Measurements from ENCODE around the gene ZBTB32. TPM values are rescaled to one million over a fixed set of nuclear protein-coding genes. Genes with fewer than 3 reads are reported as not detected.

The ZBTB32 gene
- total RNA-seq, 2 donors from 2014 or later, result not detected

- WGBS, 2 donors, result 95 to 97% methylated on average over 16 to 17 of the region's 17 CpGs
- Histone ChIP-seq H3K4me3 (no peak overlapping the region), H3K27ac (no peak overlapping the region), H3K27me3 (no peaks in the 10 kb centered on the region), H3K4me1 (peaks cover 14% of the 10 kb centered on the region), H3K36me3 (replicated peaks in 1 of 2; ENCODE audit: insufficient read depth in 1 of 2, low read depth in 2 of 2) (peaks cover 0 to 7% of the 10 kb centered on the region in 2 donors), H3K9me3 (no peaks in the 10 kb centered on the region)
- DNase-seq, result no peak
- no peak for ATAC-seq
- intact Hi-C loops (cut with DNase I), result no loop called here
- TF ChIP-seq CTCF (IDR thresholded peaks at IDR 0.05), result no peak
- TF ChIP-seq POLR2A (IDR thresholded peaks at IDR 0.05), result no peak
These were observed 60.3 kb downstream of the ZBTB32 start for GRCh38 chr19:35764432-35765315.

Other genes with a start within 250 kb of the ZBTB32 start
- not detected for gene KRTDAP, start 214.1 kb upstream of the ZBTB32 start, total RNA-seq
- gene DMKN, start 190.9 kb upstream of the ZBTB32 start, total RNA-seq, result 100 to 1,000 TPM; 146 TPM
- gene SBSN, start 176.2 kb upstream of the ZBTB32 start, total RNA-seq, result not detected
- not detected for gene GAPDHS, start 171.1 kb upstream of the ZBTB32 start, total RNA-seq
- gene TMEM147, start 158.9 kb upstream of the ZBTB32 start, total RNA-seq, result 10 to 100 TPM; 59.4 to 67.9 TPM
- gene ATP4A, start 140.9 kb upstream of the ZBTB32 start, total RNA-seq, result 1 to 10 TPM in 1 of 2 donors, not detected in 1; 8.2 TPM
- gene PMIS2, start 118.4 kb upstream of the ZBTB32 start, total RNA-seq, result not detected
- 10 to 100 TPM in 1 of 2 donors, 1 to 10 TPM in 1; 9.6 to 14.5 TPM for gene HAUS5, start 91.8 kb upstream of the ZBTB32 start, total RNA-seq
- 10 to 100 TPM; 26.7 to 65.3 TPM for gene RBM42, start 75.5 kb upstream of the ZBTB32 start, total RNA-seq
- not detected for gene ETV2, start 62.8 kb upstream of the ZBTB32 start, total RNA-seq
- gene COX6B1, start 56.2 kb upstream of the ZBTB32 start, total RNA-seq, result 100 to 1,000 TPM; 134 to 151 TPM
- gene UPK1A, start 38.0 kb upstream of the ZBTB32 start, total RNA-seq, result not detected
- 10 to 100 TPM; 18.7 to 31.6 TPM for gene KMT2B, start 13.4 kb downstream of the ZBTB32 start, total RNA-seq
- gene IGFLR1, start 37.9 kb downstream of the ZBTB32 start, total RNA-seq, result 10 to 100 TPM in 1 of 2 donors, 1 to 10 TPM in 1; 6.0 to 11.2 TPM
- gene U2AF1L4, start 40.9 kb downstream of the ZBTB32 start, total RNA-seq, result 10 to 100 TPM; 26.2 to 83.4 TPM
- gene PSENEN, start 41.1 kb downstream of the ZBTB32 start, total RNA-seq, result 10 to 100 TPM; 10.6 to 21.1 TPM
- gene LIN37, start 44.0 kb downstream of the ZBTB32 start, total RNA-seq, result 1 to 10 TPM; 6.7 to 7.6 TPM
- gene HSPB6, start 52.5 kb downstream of the ZBTB32 start, total RNA-seq, result 100 to 1,000 TPM in 1 of 2 donors, 10 to 100 TPM in 1; 35.0 to 117 TPM
- gene PROSER3, start 53.6 kb downstream of the ZBTB32 start, total RNA-seq, result 10 to 100 TPM in 1 of 2 donors, 1 to 10 TPM in 1; 7.3 to 14.2 TPM
- gene ARHGAP33, start 71.0 kb downstream of the ZBTB32 start, total RNA-seq, result 10 to 100 TPM in 1 of 2 donors, 1 to 10 TPM in 1; 8.6 to 71.5 TPM
- gene PRODH2, start 108.3 kb downstream of the ZBTB32 start, total RNA-seq, result 1 to 10 TPM in 1 of 2 donors, under 1 TPM in 1; 0.99 to 3.9 TPM
- 10 to 100 TPM; 14.0 to 33.6 TPM for gene NPHS1, start 147.9 kb downstream of the ZBTB32 start, total RNA-seq
- 10 to 100 TPM; 42.5 to 75.5 TPM for gene KIRREL2, start 152.4 kb downstream of the ZBTB32 start, total RNA-seq
- 10 to 100 TPM; 40.9 to 47.0 TPM for gene APLP1, start 164.0 kb downstream of the ZBTB32 start, total RNA-seq
- gene NFKBID, start 196.0 kb downstream of the ZBTB32 start, total RNA-seq, result 1 to 10 TPM; 6.3 to 6.5 TPM
- gene HCST, start 198.0 kb downstream of the ZBTB32 start, total RNA-seq, result 1 to 10 TPM in 1 of 2 donors, not detected in 1; 5.2 TPM
- 10 to 100 TPM; 19.2 to 38.6 TPM for gene TYROBP, start 203.7 kb downstream of the ZBTB32 start, total RNA-seq
- gene LRFN3, start 231.8 kb downstream of the ZBTB32 start, total RNA-seq, result 10 to 100 TPM; 13.2 to 14.5 TPM